HEK293 (cell line): ENCODE data around the gene MGMT.

Source experiments
- CTCF ChIA-PET: fragments of 350-600 bp; formaldehyde crosslinking; extraction: SDS; loops from one replicate; lab custom pipeline; 2021; ENCODE audit warnings: antibody characterized with exemption; lab: Yijun Ruan, JAX
- POLR2A ChIA-PET: fragments of 300-600 bp; formaldehyde crosslinking; extraction: SDS; loops from one replicate; lab custom pipeline; 2020; ENCODE audit warnings: antibody characterized with exemption, inconsistent platforms; lab: Yijun Ruan, JAX
- H3K27ac ChIP-seq: fragments of 200-500 bp; sonication (Bioruptor generic); 2 replicates; pipeline ENCODE4 v1.5.1; 2014; ENCODE audit warnings: low read depth, low read length, control low read depth, inconsistent platforms; ENCODE audit errors: extremely low read depth
- H3K36me3 ChIP-seq, 2 experiments: fragments of 200-500 bp in 1 of 2; sonication (Bioruptor generic) in 1 of 2; 1 replicate in 1 of 2; 2 replicates in 1 of 2; pipeline ENCODE4 v1.5.1; 2014 to 2017; ENCODE audit warnings: inconsistent platforms in 2 of 2, low read length in 2 of 2; ENCODE audit not compliant: control insufficient read depth in 2 of 2, insufficient read depth in 1 of 2
- H3K4me1 ChIP-seq: fragments of 200-500 bp; sonication (Bioruptor generic); 2 replicates; pipeline ENCODE4 v1.5.1; 2014; ENCODE audit warnings: mild to moderate bottlenecking, low read length, inconsistent platforms; ENCODE audit not compliant: control insufficient read depth, insufficient read depth
- H3K4me3 ChIP-seq: 2 replicates; pipeline ENCODE4 v1.5.1; 2011; ENCODE audit warnings: low read depth, mild to moderate bottlenecking, control low read depth, low read length, moderate library complexity
- H3K9me3 ChIP-seq: fragments of 200-500 bp; sonication (Bioruptor generic); 2 replicates; pipeline ENCODE4 v1.5.1; 2014; ENCODE audit warnings: low read depth, low read length, inconsistent platforms; ENCODE audit not compliant: control insufficient read depth, insufficient read depth
- KLF16 ChIP-seq: fragments of 450-650 bp; formaldehyde crosslinking; IDR thresholded peaks from 2 replicates; pipeline ENCODE4 v1.5.1; 2017; ENCODE audit warnings: missing biosample characterization, missing genetic modification characterization
- OVOL3 ChIP-seq: fragments of 450-650 bp; formaldehyde crosslinking; IDR thresholded peaks from 2 replicates; pipeline ENCODE4 v1.5.1; 2016; ENCODE audit warnings: missing biosample characterization, missing genetic modification characterization
- REPIN1 ChIP-seq: fragments of 450-650 bp; formaldehyde crosslinking; IDR thresholded peaks from 2 replicates; pipeline ENCODE4 v1.5.1; 2017; ENCODE audit warnings: missing biosample characterization, missing genetic modification characterization, low read depth
- TRIM28 ChIP-seq: IDR thresholded peaks from 2 replicates; pipeline ENCODE4 v1.6.1; 2011; ENCODE audit warnings: low read length, control low read depth, borderline replicate concordance
- ZNF214 ChIP-seq: fragments of 450-650 bp; formaldehyde crosslinking; IDR thresholded peaks from 2 replicates; pipeline ENCODE4 v1.5.1; 2017; ENCODE audit warnings: missing biosample characterization, mild to moderate bottlenecking, missing genetic modification characterization, borderline replicate concordance
- ZNF239 ChIP-seq: fragments of 450-650 bp; formaldehyde crosslinking; IDR thresholded peaks from 2 replicates; pipeline ENCODE4 v1.5.1; 2016; ENCODE audit warnings: missing biosample characterization, missing genetic modification characterization
- ZNF248 ChIP-seq: fragments of 450-650 bp; formaldehyde crosslinking; IDR thresholded peaks from 2 replicates; pipeline ENCODE4 v1.5.1; 2017; ENCODE audit warnings: missing biosample characterization, missing genetic modification characterization
- ZNF292 ChIP-seq: fragments of 450-650 bp; formaldehyde crosslinking; IDR thresholded peaks from 2 replicates; pipeline ENCODE4 v1.5.1; 2016; ENCODE audit warnings: low read depth, missing biosample characterization, missing genetic modification characterization, borderline replicate concordance
- ZNF350 ChIP-seq: fragments of 450-650 bp; formaldehyde crosslinking; IDR thresholded peaks from 2 replicates; pipeline ENCODE4 v1.5.0; 2017; ENCODE audit warnings: missing biosample characterization, mild to moderate bottlenecking, missing genetic modification characterization
- ZNF585B ChIP-seq: fragments of 450-650 bp; formaldehyde crosslinking; IDR thresholded peaks from 2 replicates; pipeline ENCODE4 v1.5.1; 2016; ENCODE audit warnings: missing biosample characterization, missing genetic modification characterization
- TF ChIP-seq, protein P1 (sequence below): fragments of 450-650 bp; formaldehyde crosslinking; IDR thresholded peaks from 2 replicates; pipeline ENCODE4 v1.5.1; 2016; ENCODE audit warnings: missing biosample characterization, missing genetic modification characterization
- TF ChIP-seq, protein P2 (sequence below): fragments of 450-650 bp; formaldehyde crosslinking; conservative IDR thresholded peaks from 2 replicates; pipeline ENCODE4 v1.5.1; 2016; ENCODE audit warnings: low read depth, missing biosample characterization, missing genetic modification characterization
- TF ChIP-seq, protein P3 (sequence below): fragments of 450-650 bp; formaldehyde crosslinking; IDR thresholded peaks from 2 replicates; pipeline ENCODE4 v1.5.1; 2016; ENCODE audit warnings: missing biosample characterization, missing genetic modification characterization
- TF ChIP-seq, protein P4 (sequence below): fragments of 450-650 bp; formaldehyde crosslinking; IDR thresholded peaks from 2 replicates; pipeline ENCODE4 v1.5.1; 2016; ENCODE audit warnings: missing biosample characterization, missing genetic modification characterization

The MGMT gene

DNA sequence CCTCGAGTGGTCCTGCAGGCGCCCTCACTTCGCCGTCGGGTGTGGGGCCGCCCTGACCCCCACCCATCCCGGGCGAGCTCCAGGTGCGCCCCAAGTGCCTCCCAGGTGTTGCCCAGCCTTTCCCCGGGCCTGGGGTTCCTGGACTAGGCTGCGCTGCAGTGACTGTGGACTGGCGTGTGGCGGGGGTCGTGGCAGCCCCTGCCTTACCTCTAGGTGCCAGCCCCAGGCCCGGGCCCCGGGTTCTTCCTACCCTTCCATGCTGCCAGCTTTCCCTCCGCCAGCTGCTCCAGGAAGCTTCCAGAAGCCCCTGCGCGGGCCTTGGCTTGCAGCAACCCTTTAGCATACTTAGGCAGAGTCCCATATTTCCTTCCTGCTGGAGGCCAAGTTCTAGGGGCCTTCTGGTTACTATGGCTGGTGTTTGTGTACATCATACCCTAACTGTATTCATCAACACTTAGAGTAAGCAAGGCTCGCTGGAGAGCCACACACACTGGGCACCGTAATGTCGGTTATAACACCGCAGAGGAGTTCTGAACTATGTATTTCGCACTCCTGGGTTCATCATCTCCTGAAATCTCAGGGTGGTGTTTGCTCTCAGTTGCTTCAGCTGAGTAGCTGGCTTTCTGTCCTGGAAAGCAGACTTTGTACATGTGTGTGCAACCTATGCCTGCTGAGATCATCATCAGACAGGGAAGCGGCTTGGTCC lies 471 bp downstream of the MGMT start (continued):
- TF ChIP-seq REPIN1 (0 out of 2 replicates have a peak, but pooled peaks have one; percentile 22), OVOL3 (tag by site-specific recombination) (no peak), TRIM28 (no peak), KLF16 (tag by site-specific recombination) (0 out of 2 replicates have a peak, but pooled peaks have one; percentile 29)
- TF ChIP-seq, protein P1, sequence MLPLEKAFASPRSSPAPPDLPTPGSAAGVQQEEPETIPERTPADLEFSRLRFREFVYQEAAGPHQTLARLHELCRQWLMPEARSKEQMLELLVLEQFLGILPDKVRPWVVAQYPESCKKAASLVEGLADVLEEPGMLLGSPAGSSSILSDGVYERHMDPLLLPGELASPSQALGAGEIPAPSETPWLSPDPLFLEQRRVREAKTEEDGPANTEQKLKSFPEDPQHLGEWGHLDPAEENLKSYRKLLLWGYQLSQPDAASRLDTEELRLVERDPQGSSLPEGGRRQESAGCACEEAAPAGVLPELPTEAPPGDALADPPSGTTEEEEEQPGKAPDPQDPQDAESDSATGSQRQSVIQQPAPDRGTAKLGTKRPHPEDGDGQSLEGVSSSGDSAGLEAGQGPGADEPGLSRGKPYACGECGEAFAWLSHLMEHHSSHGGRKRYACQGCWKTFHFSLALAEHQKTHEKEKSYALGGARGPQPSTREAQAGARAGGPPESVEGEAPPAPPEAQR (tag by site-specific recombination), result no peak
- TF ChIP-seq, protein P2, sequence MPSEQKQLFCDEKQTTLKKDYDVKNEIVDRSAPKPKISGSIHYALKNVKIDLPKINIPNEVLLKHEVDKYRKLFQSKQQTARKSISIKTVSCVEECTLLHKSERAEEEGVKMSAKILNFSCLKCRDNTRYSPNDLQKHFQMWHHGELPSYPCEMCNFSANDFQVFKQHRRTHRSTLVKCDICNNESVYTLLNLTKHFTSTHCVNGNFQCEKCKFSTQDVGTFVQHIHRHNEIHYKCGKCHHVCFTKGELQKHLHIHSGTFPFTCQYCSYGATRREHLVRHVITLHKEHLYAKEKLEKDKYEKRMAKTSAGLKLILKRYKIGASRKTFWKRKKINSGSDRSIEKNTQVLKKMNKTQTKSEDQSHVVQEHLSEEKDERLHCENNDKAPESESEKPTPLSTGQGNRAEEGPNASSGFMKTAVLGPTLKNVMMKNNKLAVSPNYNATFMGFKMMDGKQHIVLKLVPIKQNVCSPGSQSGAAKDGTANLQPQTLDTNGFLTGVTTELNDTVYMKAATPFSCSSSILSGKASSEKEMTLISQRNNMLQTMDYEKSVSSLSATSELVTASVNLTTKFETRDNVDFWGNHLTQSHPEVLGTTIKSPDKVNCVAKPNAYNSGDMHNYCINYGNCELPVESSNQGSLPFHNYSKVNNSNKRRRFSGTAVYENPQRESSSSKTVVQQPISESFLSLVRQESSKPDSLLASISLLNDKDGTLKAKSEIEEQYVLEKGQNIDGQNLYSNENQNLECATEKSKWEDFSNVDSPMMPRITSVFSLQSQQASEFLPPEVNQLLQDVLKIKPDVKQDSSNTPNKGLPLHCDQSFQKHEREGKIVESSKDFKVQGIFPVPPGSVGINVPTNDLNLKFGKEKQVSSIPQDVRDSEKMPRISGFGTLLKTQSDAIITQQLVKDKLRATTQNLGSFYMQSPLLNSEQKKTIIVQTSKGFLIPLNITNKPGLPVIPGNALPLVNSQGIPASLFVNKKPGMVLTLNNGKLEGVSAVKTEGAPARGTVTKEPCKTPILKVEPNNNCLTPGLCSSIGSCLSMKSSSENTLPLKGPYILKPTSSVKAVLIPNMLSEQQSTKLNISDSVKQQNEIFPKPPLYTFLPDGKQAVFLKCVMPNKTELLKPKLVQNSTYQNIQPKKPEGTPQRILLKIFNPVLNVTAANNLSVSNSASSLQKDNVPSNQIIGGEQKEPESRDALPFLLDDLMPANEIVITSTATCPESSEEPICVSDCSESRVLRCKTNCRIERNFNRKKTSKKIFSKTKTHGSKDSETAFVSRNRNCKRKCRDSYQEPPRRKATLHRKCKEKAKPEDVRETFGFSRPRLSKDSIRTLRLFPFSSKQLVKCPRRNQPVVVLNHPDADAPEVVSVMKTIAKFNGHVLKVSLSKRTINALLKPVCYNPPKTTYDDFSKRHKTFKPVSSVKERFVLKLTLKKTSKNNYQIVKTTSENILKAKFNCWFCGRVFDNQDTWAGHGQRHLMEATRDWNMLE (tag by site-specific recombination), result no peak

DNA sequence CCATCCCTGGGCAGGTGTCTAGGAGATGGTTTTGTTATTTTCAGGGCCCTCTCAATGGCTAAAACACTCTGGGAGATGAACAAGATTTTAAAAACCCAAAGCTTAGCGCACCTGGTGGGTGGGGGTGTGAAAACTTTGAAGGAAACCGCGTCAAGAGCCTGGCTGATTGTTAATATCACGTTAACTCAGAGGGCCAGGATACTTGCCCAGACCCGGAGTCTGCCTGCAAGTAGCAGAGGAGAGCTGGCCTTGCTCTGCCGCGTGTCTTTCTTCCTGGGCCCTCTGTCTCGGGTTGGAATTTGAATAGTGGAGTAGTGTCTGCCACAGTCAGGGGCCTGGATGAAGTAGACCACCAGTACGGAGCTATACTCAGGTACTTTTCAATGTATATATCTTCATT lies 1.1 kb downstream of the MGMT start:
- no peak for TF ChIP-seq ZNF248 (tag by site-specific recombination)
- TF ChIP-seq ZNF350 (tag by site-specific recombination), result no peak
- TF ChIP-seq, protein P3, sequence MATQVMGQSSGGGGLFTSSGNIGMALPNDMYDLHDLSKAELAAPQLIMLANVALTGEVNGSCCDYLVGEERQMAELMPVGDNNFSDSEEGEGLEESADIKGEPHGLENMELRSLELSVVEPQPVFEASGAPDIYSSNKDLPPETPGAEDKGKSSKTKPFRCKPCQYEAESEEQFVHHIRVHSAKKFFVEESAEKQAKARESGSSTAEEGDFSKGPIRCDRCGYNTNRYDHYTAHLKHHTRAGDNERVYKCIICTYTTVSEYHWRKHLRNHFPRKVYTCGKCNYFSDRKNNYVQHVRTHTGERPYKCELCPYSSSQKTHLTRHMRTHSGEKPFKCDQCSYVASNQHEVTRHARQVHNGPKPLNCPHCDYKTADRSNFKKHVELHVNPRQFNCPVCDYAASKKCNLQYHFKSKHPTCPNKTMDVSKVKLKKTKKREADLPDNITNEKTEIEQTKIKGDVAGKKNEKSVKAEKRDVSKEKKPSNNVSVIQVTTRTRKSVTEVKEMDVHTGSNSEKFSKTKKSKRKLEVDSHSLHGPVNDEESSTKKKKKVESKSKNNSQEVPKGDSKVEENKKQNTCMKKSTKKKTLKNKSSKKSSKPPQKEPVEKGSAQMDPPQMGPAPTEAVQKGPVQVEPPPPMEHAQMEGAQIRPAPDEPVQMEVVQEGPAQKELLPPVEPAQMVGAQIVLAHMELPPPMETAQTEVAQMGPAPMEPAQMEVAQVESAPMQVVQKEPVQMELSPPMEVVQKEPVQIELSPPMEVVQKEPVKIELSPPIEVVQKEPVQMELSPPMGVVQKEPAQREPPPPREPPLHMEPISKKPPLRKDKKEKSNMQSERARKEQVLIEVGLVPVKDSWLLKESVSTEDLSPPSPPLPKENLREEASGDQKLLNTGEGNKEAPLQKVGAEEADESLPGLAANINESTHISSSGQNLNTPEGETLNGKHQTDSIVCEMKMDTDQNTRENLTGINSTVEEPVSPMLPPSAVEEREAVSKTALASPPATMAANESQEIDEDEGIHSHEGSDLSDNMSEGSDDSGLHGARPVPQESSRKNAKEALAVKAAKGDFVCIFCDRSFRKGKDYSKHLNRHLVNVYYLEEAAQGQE (tag by site-specific recombination), result no peak
- TF ChIP-seq ZNF214 (tag by site-specific recombination), result no peak
- no peak for TF ChIP-seq ZNF585B (tag by site-specific recombination)
- TF ChIP-seq ZNF292 (tag by site-specific recombination), result no peak
- TF ChIP-seq, protein P4, sequence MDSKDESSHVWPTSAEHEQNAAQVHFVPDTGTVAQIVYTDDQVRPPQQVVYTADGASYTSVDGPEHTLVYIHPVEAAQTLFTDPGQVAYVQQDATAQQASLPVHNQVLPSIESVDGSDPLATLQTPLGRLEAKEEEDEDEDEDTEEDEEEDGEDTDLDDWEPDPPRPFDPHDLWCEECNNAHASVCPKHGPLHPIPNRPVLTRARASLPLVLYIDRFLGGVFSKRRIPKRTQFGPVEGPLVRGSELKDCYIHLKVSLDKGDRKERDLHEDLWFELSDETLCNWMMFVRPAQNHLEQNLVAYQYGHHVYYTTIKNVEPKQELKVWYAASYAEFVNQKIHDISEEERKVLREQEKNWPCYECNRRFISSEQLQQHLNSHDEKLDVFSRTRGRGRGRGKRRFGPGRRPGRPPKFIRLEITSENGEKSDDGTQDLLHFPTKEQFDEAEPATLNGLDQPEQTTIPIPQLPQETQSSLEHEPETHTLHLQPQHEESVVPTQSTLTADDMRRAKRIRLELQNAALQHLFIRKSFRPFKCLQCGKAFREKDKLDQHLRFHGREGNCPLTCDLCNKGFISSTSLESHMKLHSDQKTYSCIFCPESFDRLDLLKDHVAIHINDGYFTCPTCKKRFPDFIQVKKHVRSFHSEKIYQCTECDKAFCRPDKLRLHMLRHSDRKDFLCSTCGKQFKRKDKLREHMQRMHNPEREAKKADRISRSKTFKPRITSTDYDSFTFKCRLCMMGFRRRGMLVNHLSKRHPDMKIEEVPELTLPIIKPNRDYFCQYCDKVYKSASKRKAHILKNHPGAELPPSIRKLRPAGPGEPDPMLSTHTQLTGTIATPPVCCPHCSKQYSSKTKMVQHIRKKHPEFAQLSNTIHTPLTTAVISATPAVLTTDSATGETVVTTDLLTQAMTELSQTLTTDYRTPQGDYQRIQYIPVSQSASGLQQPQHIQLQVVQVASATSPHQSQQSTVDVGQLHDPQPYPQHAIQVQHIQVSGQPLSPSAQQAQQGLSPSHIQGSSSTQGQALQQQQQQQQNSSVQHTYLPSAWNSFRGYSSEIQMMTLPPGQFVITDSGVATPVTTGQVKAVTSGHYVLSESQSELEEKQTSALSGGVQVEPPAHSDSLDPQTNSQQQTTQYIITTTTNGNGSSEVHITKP (tag by site-specific recombination), result no peak
- TF ChIP-seq ZNF239 (tag by site-specific recombination), result no peak
- H3K4me1 ChIP-seq, result peaks cover 3% of the 10 kb centered on the region
- no peak overlapping the region for H3K4me3 ChIP-seq
- no peaks in the 10 kb centered on the region for H3K9me3 ChIP-seq
- ChIA-PET POLR2A (no interaction called here), CTCF (interaction anchor here (0.8 kb wide), 1 partner anchor 437 kb away, joined by 3 read pairs; no protein-coding TSS in a partner anchor)
- peaks cover 0 to 2% of the 10 kb centered on the region in 2 experiments; a peak in 2 of 3 replicates for H3K36me3 ChIP-seq
- no peak overlapping the region for H3K27ac ChIP-seq
